ENCODE measurements around the gene ARIH2.

GRCh38 chr3:49019941-49020329 is 101.3 kb downstream of the ARIH2 start:
- TF ChIP-seq CTCF (IDR thresholded peaks at IDR 0.05 in 4 of 5, conservative IDR thresholded peaks at IDR 0.05 in 1 of 5) (no peak), POLR2A (IDR thresholded peaks at IDR 0.05) (no peak)

All from gastrocnemius medialis (tissue), 4 donors.